ENCODE data around the gene ELMOD3. TPM values are rescaled to one million over a fixed set of nuclear protein-coding genes. Genes with fewer than 3 reads are reported as not detected.
"Not testable (repeated sequence)": the region's sequence is repeated elsewhere in the genome, so short reads cannot be mapped to it uniquely, and the experiment has no call there.

The ELMOD3 gene
- total RNA-seq, 1 donor from 2014 or later, result 8.3 TPM

- DNase-seq (ENCODE audit: low read depth, low spot score), result no peak
Observed at GRCh38 chr2:85371045-85371444, 16.5 kb downstream of the ELMOD3 start.

GRCh38 chr2:85376291-85377065, 21.9 kb downstream of the ELMOD3 start:
- DNase-seq (ENCODE audit: low read depth, low spot score), result no peak

- no peak for DNase-seq (ENCODE audit: low read depth, low spot score)
Observed at GRCh38 chr2:85377083-85377482, 22.5 kb downstream of the ELMOD3 start.

- DNase-seq (ENCODE audit: low read depth, low spot score), result no peak
Observed at GRCh38 chr2:85378257-85378656, 23.7 kb downstream of the ELMOD3 start.

- DNase-seq (ENCODE audit: low read depth, low spot score), result no peak
Observed at GRCh38 chr2:85380048-85380447, 25.5 kb downstream of the ELMOD3 start.

- not testable (repeated sequence) for DNase-seq (ENCODE audit: low read depth, low spot score)
Observed at GRCh38 chr2:85383151-85383550, 28.6 kb downstream of the ELMOD3 start.

- DNase-seq (ENCODE audit: low read depth, low spot score), result no peak
Observed at GRCh38 chr2:85383850-85384249, 29.3 kb downstream of the ELMOD3 start.

GRCh38 chr2:85385746-85386145, 31.2 kb downstream of the ELMOD3 start:
- no peak for DNase-seq (ENCODE audit: low read depth, low spot score)

GRCh38 chr2:85387754-85388153, 33.2 kb downstream of the ELMOD3 start:
- no peak for DNase-seq (ENCODE audit: low read depth, low spot score)

GRCh38 chr2:85388878-85389538, 34.4 kb downstream of the ELMOD3 start:
- no peak for DNase-seq (ENCODE audit: low read depth, low spot score)

GRCh38 chr2:85390941-85391669, 36.5 kb downstream of the ELMOD3 start:
- DNase-seq (ENCODE audit: low read depth, low spot score), result no peak

- no peak for DNase-seq (ENCODE audit: low read depth, low spot score)
Observed at GRCh38 chr2:85393836-85394235, 39.3 kb downstream of the ELMOD3 start.

- DNase-seq (ENCODE audit: low read depth, low spot score), result no peak
Observed at GRCh38 chr2:85394261-85394681, 39.7 kb downstream of the ELMOD3 start.

GRCh38 chr2:85394976-85395375, 40.4 kb downstream of the ELMOD3 start:
- DNase-seq (ENCODE audit: low read depth, low spot score), result no peak

GRCh38 chr2:85395912-85396475, 41.4 kb downstream of the ELMOD3 start:
- no peak for DNase-seq (ENCODE audit: low read depth, low spot score)

- DNase-seq (ENCODE audit: low read depth, low spot score), result no peak
Observed at GRCh38 chr2:85396531-85397470, 42.2 kb downstream of the ELMOD3 start.

- DNase-seq (ENCODE audit: low read depth, low spot score), result no peak
Observed at GRCh38 chr2:85397925-85398331, 43.4 kb downstream of the ELMOD3 start.

- DNase-seq (ENCODE audit: low read depth, low spot score), result no peak
Observed at GRCh38 chr2:85398426-85399182, 44.0 kb downstream of the ELMOD3 start.

- no peak for DNase-seq (ENCODE audit: low read depth, low spot score)
Observed at GRCh38 chr2:85399183-85399455, 44.5 kb downstream of the ELMOD3 start.

- no peak for DNase-seq (ENCODE audit: low read depth, low spot score)
Observed at GRCh38 chr2:85400023-85400422, 45.5 kb downstream of the ELMOD3 start.
